ENCODE results near the gene PDGFC.
"Not testable (repeated sequence)": the region's sequence is repeated elsewhere in the genome, so short reads cannot be mapped to it uniquely, and the experiment has no call there.

Gene PDGFC

DNA sequence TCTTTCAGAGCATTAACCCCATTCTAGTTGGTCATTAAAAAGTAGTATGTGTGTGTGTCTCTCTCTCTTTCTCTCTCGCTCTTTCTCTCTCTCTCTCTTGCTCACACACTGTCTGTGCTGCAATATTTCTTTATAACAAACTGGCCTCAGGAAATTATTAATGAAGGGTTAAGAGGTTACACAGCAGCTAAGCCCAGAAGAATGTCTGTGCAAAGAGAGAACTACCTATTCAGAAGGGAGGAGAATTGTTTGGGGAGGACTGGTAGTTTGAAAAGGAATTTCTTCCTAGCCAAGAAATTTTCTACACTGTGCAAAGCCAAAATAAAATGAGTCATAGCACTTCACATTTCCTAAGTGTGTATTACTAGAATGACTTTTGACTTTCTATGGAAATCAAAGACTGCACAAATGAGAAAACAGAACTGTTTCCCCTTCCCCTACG lies 22.2 kb downstream of the PDGFC start:
- DNase-seq: no peak

DNA sequence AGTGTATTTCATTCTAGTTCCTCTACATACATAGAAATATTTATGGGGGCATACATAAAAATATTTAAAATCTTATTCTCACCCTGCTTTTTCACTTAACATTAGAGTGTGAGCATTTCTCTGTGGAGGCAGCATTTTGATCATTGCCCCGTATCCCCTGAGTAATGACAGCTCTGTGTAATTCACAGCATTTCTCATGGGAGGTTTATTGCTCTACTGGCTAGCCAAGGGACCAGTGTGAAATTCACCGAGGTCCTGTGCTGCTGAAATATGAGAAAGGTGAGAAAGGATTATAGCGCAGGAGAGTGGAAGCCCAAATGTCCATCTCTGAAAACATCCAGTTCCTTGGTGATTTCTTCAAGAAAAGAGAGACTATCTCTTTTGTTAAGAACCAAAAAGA lies 22.9 kb downstream of the PDGFC start:
- DNase-seq: no peak

DNA sequence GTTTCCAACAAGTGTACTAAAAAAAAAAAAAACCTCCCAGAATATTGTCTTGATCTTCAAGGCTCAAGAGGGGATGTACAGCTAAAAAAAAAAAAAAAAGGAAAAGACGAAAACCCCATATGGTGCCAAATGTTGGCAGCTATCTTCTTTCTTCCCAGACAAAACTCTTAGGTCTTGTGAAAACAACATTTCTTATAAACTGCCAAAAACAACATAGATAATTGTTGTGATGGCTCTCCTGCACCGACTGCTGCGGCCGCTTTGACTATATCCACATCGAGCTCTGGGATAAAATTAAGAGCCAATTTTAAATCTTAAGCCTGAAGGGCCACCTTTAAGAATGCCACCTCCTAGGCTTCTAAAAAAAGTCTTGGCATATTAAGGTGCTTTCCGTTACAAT lies 23.5 kb downstream of the PDGFC start:
- DNase-seq: no peak

DNA sequence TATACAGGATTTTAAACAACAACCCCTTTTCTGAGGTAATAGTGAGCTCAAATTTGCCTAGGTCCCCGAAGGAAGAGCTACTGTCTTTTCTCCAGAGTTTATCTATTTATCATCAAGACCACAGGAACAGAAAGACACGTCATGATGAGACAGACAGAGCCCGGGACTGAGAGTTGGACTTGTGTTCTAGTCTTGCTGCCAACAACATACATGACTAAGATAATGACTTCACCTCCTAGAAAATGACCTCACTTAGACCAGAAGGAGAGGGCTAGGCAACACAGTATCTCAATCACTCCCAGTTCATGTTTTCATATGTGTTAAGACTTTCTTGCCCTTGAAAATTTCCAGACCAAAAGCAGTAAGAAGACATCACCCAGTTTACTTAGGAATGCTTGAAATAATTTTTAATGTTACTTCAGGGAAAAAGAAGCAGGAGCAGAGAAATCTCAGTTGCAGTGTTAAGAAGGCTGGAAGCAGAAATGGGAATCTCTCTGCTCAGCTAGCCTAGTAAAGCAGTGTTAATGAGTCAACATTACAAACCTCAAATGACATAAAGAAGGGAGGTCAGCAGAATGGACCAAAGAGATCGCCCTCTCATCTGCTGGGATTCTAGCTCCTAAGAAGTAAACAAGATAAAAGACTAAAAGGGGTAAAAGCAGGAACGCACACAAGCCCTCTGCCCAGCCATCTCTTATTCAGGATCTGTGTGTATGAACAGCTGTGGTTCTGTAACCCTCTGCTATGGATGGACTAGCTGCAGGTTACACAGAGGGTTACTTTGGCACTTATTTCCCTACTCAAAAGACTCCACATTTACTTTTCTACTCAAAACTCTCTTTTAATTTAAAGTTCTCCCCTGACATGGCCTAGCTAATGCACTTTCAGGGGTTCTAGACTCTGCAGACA lies 24.8 kb downstream of the PDGFC start:
- DNase-seq: no peak

DNA sequence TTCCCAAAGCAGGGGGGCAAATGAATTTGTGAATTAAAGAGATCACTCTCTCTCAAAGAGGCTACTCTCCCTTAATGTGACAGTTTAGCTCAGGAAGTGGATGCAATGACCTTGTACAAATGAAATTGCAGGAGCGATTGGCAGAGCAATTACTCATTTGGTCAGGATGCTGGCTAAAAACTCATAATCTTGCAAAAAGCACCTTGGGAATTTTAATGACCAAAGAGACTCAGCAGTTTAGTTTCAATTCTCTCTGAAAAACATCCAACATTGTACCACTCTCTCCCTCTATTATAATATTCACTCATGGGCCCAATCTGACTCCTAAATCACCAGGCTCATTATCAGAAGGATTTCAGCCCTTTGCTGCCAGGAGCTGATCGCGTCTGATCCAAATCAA lies 26.1 kb downstream of the PDGFC start:
- DNase-seq: no peak

DNA sequence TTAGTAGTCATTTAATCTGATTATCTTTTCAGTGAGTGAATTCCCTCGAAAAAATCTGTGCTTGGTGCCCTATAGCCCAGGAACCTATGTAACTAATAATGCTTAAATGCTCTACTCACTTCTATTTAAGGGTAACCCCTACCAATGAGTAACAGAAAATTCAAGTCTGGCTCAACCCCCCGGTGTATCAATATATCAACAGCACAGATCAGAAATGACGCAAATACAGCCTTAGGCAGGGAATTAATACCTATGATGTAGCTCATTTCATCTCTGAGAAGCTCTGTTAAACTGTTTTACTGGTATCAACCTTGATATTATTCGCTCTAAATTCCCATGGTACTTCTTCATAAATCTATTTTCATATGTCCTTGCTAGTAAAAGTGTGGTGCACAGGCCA lies 28.6 kb downstream of the PDGFC start:
- DNase-seq: no peak

DNA sequence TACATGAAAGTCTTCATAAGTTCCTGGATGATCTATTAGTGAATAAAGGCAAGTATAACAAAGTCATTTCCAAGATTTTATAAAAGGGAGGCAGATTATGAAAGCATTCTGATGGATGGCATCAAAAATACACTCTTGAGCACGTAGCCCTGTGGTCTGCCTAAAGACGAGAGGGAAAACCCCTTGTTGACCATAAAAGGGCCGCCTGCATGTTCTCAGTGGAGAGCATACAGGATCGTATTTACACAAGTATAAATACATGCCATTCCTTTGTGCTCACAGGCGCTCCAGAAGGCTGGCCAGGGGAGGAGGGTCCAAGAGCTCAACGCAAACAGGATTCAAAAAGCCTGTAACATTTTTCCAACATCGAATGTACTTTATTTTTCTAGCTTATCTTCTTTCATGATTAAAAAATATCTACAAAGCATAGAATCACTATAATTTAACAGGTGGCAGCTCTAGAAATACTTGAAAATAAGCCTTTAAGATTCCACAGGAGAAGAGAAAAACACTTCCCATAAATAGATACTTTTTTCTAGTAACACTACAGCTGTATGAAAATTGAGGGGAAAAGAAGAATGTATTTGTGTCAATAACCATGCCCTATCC lies 29.6 kb downstream of the PDGFC start:
- no peak for DNase-seq

DNA sequence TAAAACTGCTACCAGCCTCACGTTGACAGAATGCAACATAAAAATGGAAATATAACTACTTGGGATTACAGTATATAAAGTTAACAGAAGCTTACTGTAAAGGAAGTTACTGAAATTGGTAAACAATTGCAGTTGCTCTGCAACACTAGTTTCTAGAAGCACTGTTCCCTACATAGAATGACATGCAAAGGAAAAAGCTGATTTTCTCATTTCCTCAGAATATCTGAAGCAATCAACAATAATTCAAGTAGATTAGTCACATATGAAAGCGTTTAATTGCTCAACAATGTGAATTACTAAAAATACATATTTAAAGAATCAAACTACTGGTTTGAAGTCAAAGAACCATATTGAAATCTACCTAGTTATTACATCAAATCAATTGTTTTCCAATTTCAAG lies 31.8 kb downstream of the PDGFC start:
- peak; percentile 78 for DNase-seq

DNA sequence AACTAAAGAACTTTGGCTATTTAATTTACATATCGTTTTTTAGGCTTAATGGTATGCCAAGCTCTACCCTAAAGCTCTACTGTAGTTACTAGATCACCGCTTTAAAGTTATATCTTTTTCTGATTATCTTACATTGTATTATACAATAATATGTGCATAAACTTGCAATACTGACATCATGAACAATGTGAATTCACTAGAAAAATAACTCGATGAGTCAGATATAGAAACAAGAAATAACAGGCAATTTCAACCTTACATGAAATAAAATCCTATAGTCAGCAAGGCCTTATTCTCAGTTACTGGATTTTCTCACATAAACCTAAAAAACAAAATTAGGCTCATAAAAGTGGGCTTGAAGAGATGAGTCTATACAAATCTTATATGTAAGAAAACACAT lies 32.5 kb downstream of the PDGFC start:
- no peak for DNase-seq

DNA sequence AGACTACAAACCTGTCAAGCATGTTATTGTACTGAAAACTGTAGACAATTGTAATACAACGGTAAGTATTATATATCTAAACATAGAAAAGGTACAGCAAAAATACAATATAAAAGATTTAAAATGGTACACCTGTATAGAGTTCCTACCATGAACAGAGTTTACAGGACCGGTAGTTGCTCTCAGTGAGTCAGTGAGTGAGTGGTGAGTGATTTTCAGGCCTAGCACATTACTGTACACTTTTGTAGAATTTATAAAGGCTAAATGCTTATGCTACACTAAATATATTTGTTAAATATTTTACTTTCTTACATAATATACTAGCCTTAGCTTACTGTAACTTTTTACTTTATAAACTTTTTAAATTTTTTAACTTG lies 37.4 kb downstream of the PDGFC start:
- DNase-seq: no peak

DNA sequence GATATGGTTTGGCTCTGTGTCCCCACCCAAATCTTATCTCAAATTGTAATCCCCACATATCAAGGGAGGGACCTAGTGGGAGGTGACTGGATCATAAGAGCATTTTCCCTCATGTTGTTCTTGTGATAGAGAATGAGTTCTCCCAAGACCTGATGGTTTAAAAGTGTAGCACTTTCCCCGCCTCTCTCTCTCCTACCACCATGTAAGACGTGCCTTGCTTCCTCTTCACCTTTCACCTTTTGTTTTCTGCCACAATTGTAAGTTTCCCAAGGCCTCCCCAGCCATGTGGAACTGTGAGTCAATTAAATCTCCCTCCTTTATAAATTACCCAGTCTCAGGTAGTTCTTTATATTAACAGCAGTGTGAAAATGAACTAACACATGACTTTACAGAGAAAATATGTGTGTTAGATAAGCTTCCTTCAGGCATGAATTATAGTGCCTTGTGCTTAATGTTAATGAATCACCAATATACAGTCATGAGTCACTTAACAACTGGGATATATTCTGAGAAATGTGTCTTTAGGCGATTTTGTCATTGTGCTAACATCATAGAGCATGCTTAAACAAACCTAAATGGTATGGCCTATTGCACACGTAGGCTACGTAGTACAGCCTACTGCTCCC lies 37.9 kb downstream of the PDGFC start:
- peak; percentile 4 for DNase-seq

DNA sequence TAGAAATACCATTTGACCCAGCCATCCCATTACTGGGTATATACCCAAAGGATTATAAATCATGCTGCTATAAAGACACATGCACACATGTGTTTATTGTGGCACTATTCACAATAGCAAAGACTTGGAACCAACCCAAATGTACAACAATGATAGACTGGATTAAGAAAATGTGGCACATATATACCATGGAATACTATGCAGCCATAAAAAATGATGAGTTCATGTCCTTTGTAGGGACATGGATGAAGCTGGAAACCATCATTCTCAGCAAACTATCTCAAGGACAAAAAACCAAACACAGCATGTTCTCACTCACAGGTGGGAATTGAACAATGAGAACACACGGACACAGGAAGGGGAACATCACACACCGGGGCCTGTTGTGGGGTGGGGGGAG lies 39.2 kb downstream of the PDGFC start:
- not testable (repeated sequence) for DNase-seq

DNA sequence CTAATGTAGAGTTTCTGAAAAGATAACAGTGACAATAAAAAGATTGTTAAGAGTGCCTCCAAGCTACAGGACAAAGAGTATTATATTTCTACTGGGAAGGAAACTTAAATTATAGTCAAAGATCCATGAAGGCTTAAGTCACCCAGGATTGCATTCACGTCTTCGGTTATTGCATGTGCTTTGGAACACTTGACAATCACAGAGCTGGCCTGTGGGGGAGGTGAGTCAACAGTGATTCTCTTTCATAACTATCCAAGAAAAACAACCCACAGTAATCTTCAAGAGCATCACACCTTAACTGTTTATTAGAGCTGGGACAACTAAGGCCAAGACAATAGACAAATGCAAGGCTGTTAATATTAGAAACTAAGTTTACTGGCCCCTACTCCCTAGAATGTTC lies 40.3 kb downstream of the PDGFC start:
- DNase-seq: no peak

DNA sequence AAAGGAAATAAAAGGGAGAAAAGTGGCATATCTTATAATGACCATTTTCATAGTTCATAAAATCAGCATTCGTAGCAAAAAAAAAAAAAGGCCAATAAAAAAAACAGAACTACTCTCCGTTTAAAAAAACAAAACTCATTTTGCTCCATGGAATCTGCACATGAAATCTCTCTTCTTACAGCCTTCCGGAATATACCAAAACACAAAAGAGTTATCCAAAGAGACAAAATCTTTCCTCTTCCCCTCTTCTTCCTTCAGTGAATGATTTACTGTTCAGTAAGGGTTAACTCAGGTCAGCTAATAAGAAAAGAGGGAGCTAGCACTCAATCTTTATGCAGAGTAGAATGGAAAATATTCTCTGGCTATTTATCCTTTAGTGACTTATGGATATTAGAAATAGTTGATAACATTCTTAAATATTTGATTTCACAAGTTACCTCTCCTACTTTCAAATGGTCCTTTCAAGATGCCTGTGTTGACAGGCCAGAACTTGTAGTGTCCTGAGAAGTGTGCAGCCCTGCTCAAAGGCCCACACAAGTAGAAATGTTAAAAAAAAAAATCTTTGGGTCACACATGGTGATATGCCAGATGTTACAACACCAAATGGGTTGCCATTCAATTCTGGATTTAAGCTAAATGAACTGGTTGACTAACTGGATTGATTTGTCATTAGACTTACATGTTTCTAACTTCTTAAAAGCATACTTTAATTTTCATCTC lies 42.1 kb downstream of the PDGFC start:
- DNase-seq: no peak

DNA sequence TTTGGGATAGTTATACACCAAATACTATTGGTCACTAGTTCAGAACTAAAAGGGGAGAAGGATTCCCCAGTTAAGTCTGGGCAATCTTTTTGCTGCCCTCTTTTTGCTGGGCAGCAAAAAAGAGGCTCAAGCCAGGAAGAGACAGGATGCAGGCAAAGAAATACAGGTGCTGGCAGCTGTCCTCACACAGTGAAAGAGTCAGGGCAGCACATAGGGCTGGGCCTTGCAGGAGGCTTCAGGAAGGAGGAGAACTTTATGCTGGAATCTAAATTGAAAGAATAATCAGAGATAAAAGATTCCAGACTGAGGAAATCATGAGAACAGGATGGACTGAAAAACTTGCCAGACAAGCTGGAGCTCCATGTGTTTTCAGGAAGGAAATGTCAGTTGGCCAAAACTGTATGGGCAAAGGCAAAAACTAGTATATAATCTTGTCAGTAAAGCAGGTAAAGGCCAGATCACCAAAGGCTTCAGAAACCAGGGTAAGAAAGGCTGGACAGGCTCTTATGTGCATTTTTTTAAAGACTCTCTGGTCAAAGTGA lies 46.8 kb downstream of the PDGFC start:
- no peak for DNase-seq

DNA sequence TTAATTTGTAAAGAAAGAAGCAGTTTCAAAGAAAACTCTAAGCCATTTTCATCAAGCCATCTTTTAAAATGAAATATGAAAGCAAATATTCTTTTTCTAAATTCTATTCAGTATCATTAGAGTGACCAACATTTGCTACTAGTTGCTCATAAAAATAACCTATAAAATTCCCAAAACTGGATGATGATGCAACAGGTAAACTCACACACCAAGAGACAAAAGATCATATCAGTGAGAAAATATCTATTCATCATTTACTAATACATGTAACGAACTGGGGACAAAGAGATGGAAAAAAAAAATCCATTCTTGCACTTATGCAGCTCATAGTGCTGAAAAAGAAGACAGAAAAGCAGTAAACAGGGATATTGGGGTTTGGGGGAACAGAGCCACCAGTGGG lies 48.1 kb downstream of the PDGFC start:
- no peak for DNase-seq

DNA sequence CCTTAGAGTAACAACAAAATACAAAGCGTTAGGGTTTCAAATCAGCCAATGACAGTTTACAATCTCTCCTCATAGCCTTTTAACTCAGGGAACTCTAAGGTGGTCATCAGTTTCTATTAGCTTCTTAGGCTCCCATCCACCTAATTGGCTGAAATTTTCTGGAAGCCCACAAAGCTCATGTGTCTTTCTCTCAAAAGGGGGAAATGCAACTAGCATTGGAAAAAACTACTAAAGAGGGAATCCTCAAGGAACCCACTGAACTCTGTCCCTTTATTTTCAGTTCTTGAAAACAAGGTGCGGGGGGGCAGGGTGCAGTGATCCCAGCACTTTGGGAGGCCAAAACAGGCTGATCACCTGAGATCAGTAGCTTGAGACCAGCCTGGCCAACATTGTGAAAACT lies 56.4 kb downstream of the PDGFC start:
- peak; percentile 14 for DNase-seq

DNA sequence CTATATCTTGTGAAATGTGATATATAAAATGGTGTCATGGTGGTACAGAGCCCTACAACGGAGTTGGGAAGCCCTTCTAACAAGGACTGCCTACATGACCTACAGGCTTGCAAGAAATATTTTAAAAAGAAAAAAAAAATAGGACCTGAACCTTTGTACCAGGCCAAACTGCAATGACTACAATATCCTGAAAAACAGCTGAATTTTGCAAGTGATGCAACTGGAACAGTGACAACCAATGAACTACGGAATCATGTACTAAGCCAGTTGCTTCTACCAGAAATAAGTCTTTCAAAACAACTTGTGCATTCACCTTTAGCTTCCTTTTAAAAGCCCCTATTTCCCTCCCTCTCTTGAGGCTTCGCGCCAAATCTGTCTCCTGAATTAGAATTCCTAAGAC lies 58.4 kb downstream of the PDGFC start:
- no peak for DNase-seq

DNA sequence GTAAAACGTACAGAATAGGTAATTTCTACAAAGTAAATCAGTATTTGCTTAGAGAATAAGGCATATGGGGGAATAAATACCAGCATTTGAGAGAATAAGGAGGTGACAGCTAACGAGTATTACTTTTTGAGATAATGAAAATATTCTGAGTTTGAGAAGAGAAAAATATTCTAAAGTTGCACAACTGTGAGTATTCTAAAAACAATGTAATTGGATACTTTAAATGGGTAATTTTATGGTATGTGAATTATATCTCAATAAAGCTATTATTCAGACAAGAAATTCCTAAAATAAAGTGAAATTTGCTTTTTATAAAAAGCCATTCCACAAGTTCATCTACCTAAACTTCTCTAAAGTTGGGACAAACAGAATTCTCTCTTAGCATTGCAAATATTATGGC lies 62.6 kb downstream of the PDGFC start:
- no peak for DNase-seq

DNA sequence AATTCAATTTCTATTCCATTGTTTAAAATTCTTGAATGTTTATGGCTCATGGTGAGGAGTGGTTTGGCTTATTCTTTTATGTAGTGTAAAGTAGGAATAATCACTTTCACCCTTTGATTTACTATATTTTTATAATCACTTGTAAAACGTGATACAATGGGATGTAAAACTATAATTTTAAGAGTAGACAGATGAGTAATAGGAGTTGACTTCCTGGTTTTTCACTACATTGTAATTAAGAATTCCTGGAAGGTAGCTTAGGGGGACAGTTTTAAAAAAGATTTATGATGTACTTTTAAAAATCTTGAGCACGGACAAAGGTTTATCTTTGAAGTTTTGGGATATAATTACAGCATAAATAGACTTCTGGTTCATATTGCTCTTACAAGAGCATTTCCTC lies 65.3 kb downstream of the PDGFC start:
- no peak for DNase-seq

DNA sequence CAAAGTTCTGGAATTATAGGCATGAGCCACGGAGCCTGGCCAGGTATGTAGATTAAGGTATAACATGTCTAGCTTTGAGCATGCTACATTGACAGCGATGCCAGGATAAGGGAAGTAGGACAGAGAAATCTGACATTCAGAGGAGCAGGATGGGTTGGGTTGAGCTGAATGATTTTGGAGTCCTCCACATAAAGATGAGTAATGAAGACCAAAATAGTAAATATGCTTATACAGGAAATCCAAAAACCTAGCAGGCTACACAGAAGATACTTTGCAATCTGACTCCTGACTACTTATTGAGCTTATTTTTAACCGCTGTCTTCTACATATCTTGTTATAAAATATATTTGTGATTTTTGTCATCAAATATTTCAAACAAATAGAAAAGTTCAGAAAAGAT lies 69.7 kb downstream of the PDGFC start:
- peak; percentile 29 for DNase-seq

DNA sequence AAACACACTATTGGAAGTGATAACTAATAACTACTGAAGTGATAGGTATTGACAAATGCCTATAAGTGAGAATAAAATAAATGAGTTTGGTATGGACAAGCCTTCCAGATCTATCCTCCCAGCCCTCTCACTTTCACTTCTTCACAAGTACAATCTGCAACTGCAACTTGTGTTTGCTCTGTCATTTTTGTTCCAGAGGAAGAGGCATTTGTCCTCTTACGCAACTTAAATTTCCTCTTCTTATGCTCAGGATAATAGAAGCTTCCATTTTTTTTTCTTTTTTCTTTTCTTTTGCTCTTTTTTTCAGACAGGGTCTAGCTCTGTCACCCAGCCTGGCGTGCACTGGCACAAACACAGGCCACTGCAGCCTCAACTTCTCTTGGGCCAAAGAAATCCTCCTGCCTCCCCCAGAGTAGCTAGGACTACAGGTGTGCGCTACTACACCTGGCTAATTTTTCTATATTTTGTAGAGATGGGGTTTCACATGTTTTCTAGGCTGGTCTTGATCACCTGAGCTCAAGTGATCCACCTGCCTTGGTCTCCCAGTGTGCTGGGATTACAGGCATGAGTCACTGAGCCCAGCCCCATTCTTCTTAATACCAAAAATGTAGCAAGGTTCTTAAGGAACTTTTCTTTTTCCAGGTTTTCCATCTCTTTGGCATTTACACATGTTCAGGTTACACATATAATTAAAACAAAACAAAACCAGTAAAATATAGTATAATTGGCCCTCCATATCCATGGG lies 73.1 kb downstream of the PDGFC start:
- peak; percentile 94 for DNase-seq

DNA sequence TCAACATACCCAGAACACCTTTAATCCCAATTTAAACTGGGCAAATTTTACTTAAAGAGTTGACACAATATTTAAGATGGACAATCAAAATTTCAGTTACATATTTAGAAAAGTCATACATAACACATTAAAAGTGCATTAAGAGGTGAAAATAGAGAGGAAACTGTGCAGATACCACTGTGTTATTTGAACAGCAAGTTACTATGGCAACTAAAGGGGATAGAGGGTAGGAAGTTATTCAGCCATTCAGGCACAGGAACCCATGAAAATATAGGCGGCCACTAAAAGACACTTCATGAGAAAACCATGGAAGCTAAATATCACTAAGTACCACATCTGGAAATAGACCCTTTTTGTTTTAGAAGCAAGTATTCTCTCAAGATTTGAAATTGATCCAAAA lies 75.1 kb downstream of the PDGFC start:
- no peak for DNase-seq

Data from MV-4-11 (cell line).